ENCODE measurements around the gene PAK4. TPM values are rescaled to one million over a fixed set of nuclear protein-coding genes. Genes with fewer than 3 reads are reported as not detected.

PAK4 gene
- total RNA-seq, 2 donors from 2014 or later = 11.2 to 13.7 TPM

GRCh38 chr19:39197808-39198207, 72.2 kb downstream of the PAK4 start:
- TF ChIP-seq CTCF (IDR thresholded peaks at IDR 0.05) = no peak

GRCh38 chr19:39199025-39199424, 73.4 kb downstream of the PAK4 start:
- H3K4me1 ChIP-seq = peaks cover 0 to 7% of the 10 kb centered on the region in 2 donors
- H3K4me3 ChIP-seq = no peak overlapping the region
- H3K36me3 ChIP-seq = no peaks in the 10 kb centered on the region
- H3K27me3 ChIP-seq = peaks cover 0 to 24% of the 10 kb centered on the region in 2 donors
- H3K27ac ChIP-seq = no peak overlapping the region
- no peaks in the 10 kb centered on the region for H3K9me3 ChIP-seq
- no peak for DNase-seq (ENCODE audit: low spot score)
- TF ChIP-seq CTCF (IDR thresholded peaks at IDR 0.05) = no peak

More at GRCh38 chr19:39197808-39198207, 72.2 kb downstream of the PAK4 start:
- peaks cover 0 to 12% of the 10 kb centered on the region in 2 donors for H3K27me3 ChIP-seq
- no peak overlapping the region for H3K4me3 ChIP-seq
- H3K4me1 ChIP-seq = peaks cover 0 to 5% of the 10 kb centered on the region in 2 donors
- no peak overlapping the region for H3K27ac ChIP-seq
- H3K9me3 ChIP-seq = no peaks in the 10 kb centered on the region
- no peak for DNase-seq (ENCODE audit: low spot score)
- H3K36me3 ChIP-seq = no peaks in the 10 kb centered on the region

- TF ChIP-seq CTCF (IDR thresholded peaks at IDR 0.05) = no peak
- H3K4me1 ChIP-seq = peaks cover 0 to 8% of the 10 kb centered on the region in 2 donors
Observed at GRCh38 chr19:39200066-39200802, 74.6 kb downstream of the PAK4 start.

GRCh38 chr19:39200803-39201115, 75.2 kb downstream of the PAK4 start:
- no peak overlapping the region for H3K4me3 ChIP-seq
- H3K27me3 ChIP-seq = peaks cover 0 to 26% of the 10 kb centered on the region in 2 donors
- H3K36me3 ChIP-seq = no peaks in the 10 kb centered on the region

More at GRCh38 chr19:39200066-39200802, 74.6 kb downstream of the PAK4 start:
- Histone ChIP-seq H3K4me3 (no peak overlapping the region), H3K9me3 (no peaks in the 10 kb centered on the region), H3K27me3 (peaks cover 0 to 26% of the 10 kb centered on the region in 2 donors), H3K36me3 (no peaks in the 10 kb centered on the region), H3K27ac (no peak overlapping the region)
- no peak for DNase-seq (ENCODE audit: low spot score)

GRCh38 chr19:39202998-39203355, 77.4 kb downstream of the PAK4 start:
- Histone ChIP-seq H3K36me3 (no peaks in the 10 kb centered on the region), H3K27me3 (peaks cover 0 to 14% of the 10 kb centered on the region in 2 donors)

More at GRCh38 chr19:39200803-39201115, 75.2 kb downstream of the PAK4 start:
- H3K27ac ChIP-seq = no peak overlapping the region
- DNase-seq (ENCODE audit: low spot score) = no peak
- no peak for TF ChIP-seq CTCF (IDR thresholded peaks at IDR 0.05)
- H3K4me1 ChIP-seq = peaks cover 0 to 8% of the 10 kb centered on the region in 2 donors
- no peaks in the 10 kb centered on the region for H3K9me3 ChIP-seq

More at GRCh38 chr19:39202998-39203355, 77.4 kb downstream of the PAK4 start:
- Histone ChIP-seq H3K27ac (no peak overlapping the region), H3K4me3 (no peak overlapping the region), H3K4me1 (peaks cover 0 to 3% of the 10 kb centered on the region in 2 donors), H3K9me3 (no peaks in the 10 kb centered on the region)
- no peak for DNase-seq (ENCODE audit: low spot score)
- no peak for TF ChIP-seq CTCF (IDR thresholded peaks at IDR 0.05)

All from right atrium auricular region (tissue), 2 donors.